Parathyroid adenoma (tissue), 2 donors: ENCODE measurements around the gene SETD3.
"Not testable (repeated sequence)": the region's sequence is repeated elsewhere in the genome, so short reads cannot be mapped to it uniquely, and the experiment has no call there.

Experiments used
- H2AFZ ChIP-seq: fragments of 300-600 bp; sonication (generic); one replicate; pipeline ENCODE4 v1.7.0; 2017; ENCODE audit warnings: antibody characterized with exemption, mild to moderate bottlenecking
- H3K27ac ChIP-seq: fragments of 300-600 bp; sonication (generic); one replicate; pipeline ENCODE4 v1.7.0; 2017
- H3K27me3 ChIP-seq: fragments of 300-600 bp; sonication (generic); one replicate; pipeline ENCODE4 v1.7.0; 2017; ENCODE audit warnings: low read length; ENCODE audit not compliant: control insufficient read depth, insufficient read depth
- H3K36me3 ChIP-seq: fragments of 300-600 bp; sonication (generic); one replicate; pipeline ENCODE4 v1.7.0; 2017; ENCODE audit warnings: low read length; ENCODE audit not compliant: control insufficient read depth, insufficient read depth
- H3K4me1 ChIP-seq: fragments of 300-600 bp; sonication (generic); one replicate; pipeline ENCODE4 v1.7.0; 2017; ENCODE audit warnings: control low read depth
- H3K4me2 ChIP-seq: fragments of 300-600 bp; sonication (generic); one replicate; pipeline ENCODE4 v1.7.0; 2017; ENCODE audit warnings: low read length
- H3K4me3 ChIP-seq: fragments of 300-600 bp; sonication (generic); one replicate; pipeline ENCODE4 v1.7.0; 2017; ENCODE audit warnings: low read depth, low read length
- H3K79me2 ChIP-seq: fragments of 300-600 bp; sonication (generic); one replicate; pipeline ENCODE4 v1.7.0; 2017; ENCODE audit warnings: control low read depth
- H3K9ac ChIP-seq: fragments of 300-600 bp; sonication (generic); one replicate; pipeline ENCODE4 v1.7.0; 2017; ENCODE audit warnings: mild to moderate bottlenecking
- H3K9me3 ChIP-seq: fragments of 300-600 bp; sonication (generic); one replicate; pipeline ENCODE4 v1.7.0; 2017; ENCODE audit warnings: low read length; ENCODE audit not compliant: control insufficient read depth
- TF ChIP-seq, protein P1 (sequence below): fragments of 300-600 bp; sonication (generic); IDR thresholded peaks from one replicate; pipeline ENCODE4 v1.7.0; 2017; ENCODE audit warnings: antibody characterized with exemption, mild to moderate bottlenecking
- donor health status: primary hyperparathyroidism.

Gene SETD3

DNA sequence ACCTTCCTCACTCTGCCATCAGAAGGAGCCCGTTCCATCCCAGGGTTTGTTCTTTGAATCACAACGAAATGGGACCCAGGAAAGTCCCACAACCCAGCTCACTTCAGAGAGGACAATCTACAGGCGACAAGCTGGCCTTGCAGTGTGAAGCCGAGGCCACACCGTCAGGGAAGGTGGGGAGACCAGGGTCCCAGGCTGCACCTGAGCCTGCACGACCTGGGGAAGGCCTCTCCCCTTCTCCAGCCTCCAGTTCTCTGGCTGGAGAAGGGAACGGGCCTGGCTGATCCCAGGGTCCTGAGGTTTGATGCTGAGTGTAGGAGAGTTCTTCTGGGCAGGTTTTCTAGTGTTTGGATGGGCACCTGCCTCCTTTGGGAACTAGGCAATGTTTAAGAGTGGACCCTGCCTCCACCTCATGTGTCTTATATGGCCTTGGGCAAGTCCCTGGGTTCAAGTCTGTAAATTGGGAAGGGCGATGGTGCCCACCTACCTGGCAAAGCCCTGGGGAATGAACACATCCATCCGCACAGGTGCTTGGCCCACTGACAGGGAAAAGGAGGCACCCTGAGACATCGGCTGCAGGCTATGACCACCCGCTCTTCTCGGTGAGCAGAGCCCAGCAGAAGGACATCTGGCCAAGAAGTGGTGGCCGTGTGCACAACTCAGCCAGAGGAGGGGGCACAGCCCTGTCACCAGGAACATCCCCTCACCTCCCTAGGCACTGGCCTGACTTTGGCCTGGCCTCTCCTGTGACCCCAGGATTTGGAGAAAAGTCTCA is 130.8 kb downstream of the SETD3 start:
- Histone ChIP-seq H3K79me2 (no peaks in the 10 kb centered on the region), H3K4me3 (no peak overlapping the region), H2AFZ (no peak overlapping the region), H3K9me3 (no peaks in the 10 kb centered on the region), H3K9ac (no peak overlapping the region), H3K36me3 (no peaks in the 10 kb centered on the region), H3K4me1 (no peaks in the 10 kb centered on the region), H3K4me2 (no peak overlapping the region), H3K27me3 (no peaks in the 10 kb centered on the region), H3K27ac (no peak overlapping the region)
- TF ChIP-seq, protein P1, sequence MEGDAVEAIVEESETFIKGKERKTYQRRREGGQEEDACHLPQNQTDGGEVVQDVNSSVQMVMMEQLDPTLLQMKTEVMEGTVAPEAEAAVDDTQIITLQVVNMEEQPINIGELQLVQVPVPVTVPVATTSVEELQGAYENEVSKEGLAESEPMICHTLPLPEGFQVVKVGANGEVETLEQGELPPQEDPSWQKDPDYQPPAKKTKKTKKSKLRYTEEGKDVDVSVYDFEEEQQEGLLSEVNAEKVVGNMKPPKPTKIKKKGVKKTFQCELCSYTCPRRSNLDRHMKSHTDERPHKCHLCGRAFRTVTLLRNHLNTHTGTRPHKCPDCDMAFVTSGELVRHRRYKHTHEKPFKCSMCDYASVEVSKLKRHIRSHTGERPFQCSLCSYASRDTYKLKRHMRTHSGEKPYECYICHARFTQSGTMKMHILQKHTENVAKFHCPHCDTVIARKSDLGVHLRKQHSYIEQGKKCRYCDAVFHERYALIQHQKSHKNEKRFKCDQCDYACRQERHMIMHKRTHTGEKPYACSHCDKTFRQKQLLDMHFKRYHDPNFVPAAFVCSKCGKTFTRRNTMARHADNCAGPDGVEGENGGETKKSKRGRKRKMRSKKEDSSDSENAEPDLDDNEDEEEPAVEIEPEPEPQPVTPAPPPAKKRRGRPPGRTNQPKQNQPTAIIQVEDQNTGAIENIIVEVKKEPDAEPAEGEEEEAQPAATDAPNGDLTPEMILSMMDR: no peak

DNA sequence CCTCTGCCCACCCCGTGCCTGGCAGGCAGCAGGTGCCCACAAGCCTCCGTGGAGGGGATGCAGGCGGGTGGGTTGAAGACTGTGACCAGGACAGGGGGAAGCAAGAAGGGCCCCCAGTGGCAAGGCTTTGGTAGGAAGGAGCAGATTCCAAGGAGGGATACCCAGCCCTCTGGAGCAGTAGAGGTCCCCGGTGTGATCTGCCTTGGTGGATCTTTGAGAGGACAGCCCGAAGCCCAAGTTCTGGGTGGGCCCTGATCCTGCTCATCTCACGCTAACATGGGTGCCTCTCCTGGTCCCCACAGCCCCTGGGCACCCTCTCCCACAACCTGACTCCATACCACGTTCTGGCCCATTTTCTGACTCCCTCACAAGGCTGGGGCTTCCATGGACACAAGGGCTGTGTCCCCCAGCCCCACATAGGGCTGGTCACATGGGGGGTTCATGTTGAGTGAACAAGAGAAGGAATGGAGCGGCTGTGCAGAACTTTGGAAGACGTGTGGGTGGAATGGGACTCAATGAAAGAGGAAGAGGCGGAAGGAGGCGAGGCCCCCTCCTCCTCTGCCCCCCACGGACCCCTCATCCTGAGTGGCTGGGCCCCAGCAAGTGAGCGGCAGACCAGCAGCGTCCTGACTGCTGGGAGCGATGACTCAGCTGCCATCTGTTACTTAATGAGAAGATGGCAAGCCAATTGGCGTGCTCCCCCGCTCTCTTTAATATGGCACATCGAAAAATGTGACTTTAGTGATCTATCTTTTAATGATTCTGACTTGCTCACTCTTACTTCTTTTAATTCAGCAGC is 131.6 kb downstream of the SETD3 start:
- Histone ChIP-seq H3K4me2 (no peak overlapping the region), H3K79me2 (no peaks in the 10 kb centered on the region), H3K27me3 (no peaks in the 10 kb centered on the region), H3K4me3 (no peak overlapping the region), H3K9ac (no peak overlapping the region), H3K36me3 (no peaks in the 10 kb centered on the region), H2AFZ (no peak overlapping the region), H3K4me1 (no peaks in the 10 kb centered on the region), H3K9me3 (no peaks in the 10 kb centered on the region), H3K27ac (no peak overlapping the region)
- TF ChIP-seq, protein P1: no peak

DNA sequence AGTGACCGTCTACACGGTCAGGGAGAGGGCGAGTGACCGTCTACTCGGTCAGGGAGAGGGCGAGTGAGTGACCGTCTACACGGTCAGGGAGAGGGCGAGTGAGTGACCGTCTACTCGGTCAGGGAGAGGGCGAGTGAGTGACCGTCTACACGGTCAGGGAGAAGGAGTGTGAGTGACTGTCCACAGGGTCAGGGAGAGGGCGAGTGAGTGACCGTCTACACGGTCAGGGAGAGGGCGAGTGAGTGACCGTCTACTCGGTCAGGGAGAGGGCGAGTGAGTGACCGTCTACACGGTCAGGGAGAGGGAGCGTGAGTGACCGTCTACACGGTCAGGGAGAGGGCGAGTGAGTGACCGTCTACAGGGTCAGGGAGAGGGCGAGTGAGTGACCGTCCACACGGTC is 132.4 kb downstream of the SETD3 start:
- not testable (repeated sequence) for H3K4me1 ChIP-seq, H3K9ac ChIP-seq, H3K79me2 ChIP-seq, H3K4me2 ChIP-seq, H3K27ac ChIP-seq, H2AFZ ChIP-seq, H3K27me3 ChIP-seq, H3K9me3 ChIP-seq, H3K36me3 ChIP-seq, H3K4me3 ChIP-seq
